ENCODE results near the gene NR2F1.

DNA sequence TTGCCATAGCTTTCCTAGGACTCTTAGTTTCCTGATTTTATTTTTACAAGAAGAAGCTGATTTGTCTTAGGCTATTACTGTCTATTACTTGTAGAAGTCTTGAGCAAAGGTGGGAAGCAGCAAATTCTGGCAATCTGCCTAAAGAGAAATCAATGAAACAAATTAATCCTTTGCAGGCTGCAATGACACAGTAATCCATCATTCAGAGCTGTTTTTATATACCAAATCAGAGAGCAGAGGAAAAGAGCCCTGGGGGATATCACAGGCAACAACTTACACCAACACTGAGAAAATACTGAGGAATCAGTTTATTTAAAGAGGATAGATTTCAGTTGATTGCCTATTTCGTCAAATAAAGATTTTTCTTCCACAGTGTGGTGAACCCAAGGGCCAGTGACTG lies 15.6 kb upstream of the NR2F1 start:
- TF ChIP-seq, protein P1, sequence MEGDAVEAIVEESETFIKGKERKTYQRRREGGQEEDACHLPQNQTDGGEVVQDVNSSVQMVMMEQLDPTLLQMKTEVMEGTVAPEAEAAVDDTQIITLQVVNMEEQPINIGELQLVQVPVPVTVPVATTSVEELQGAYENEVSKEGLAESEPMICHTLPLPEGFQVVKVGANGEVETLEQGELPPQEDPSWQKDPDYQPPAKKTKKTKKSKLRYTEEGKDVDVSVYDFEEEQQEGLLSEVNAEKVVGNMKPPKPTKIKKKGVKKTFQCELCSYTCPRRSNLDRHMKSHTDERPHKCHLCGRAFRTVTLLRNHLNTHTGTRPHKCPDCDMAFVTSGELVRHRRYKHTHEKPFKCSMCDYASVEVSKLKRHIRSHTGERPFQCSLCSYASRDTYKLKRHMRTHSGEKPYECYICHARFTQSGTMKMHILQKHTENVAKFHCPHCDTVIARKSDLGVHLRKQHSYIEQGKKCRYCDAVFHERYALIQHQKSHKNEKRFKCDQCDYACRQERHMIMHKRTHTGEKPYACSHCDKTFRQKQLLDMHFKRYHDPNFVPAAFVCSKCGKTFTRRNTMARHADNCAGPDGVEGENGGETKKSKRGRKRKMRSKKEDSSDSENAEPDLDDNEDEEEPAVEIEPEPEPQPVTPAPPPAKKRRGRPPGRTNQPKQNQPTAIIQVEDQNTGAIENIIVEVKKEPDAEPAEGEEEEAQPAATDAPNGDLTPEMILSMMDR (IDR thresholded peaks at IDR 0.05) = no peak
- no peak for TF ChIP-seq POLR2A (IDR thresholded peaks at IDR 0.05)
